GM19023 (cell line): ENCODE measurements around the gene TFR2.

Experiments used
- ATAC-seq: cut with Tn5 transposase; IDR thresholded peaks from one replicate; pipeline ENCODE4 v1.9.1; 2021; ENCODE audit warnings: mild to moderate bottlenecking, moderate library complexity; ENCODE audit not compliant: unreplicated experiment

Gene TFR2

DNA sequence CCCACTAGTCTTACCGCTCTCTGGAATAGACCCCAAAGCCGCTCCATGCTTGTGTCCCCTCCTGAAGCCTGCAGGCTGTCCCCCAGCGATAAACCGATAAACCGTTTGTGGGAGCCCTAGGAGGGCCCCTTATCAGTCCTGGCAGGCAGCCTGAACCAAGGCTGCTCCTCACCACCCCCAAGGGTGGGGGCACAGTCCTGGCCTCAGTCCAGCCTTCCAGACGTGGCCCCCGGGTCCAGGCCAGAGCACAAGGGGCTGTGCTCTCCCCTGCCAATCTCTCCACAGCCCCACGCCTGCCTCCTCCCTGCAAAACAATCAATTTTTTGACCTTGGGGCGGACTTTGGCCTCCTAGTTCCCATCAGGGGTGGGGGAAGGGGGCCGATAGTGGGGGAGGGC is at the start of gene TFR2:
Gene TFR2 (minus strand): TSS at position 90 of the 397 bp plus-strand sequence. CDS start 43 bp downstream, at position 47.
- no peak for ATAC-seq

- ATAC-seq, result no peak
Measured at GRCh38 chr7:100689230-100690135, 48.1 kb upstream of the TFR2 start.

GRCh38 chr7:100688326-100688860 is 47.0 kb upstream of the TFR2 start:
- ATAC-seq, result no peak

DNA sequence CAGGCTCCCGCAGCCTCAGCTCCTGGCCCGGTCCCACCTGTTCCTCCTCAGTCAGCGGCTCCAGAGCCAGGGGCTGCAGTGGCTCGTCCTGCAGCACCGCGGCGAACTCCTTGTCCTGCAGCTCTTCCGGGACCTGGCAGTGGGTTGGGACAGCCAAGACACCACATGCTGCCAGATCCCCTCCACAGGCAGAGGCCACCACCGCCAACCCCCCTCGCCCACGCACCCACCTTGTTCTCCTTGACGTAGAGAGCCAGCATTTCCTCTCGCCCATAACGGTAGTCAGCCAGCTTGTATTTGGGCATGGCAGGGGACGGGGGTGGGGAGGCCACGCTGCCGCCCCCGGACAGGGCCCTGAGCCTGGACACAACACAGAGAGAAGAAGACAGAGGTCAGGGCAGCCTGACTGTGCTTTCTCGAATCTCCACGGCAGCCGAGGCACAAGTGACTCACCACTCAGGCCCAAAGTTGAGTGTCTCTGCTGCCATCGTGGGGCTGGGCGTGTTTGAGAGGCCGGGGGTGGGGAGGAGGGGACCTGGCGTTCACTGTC is 46.5 kb upstream of the TFR2 start:
- ATAC-seq, result no peak

DNA sequence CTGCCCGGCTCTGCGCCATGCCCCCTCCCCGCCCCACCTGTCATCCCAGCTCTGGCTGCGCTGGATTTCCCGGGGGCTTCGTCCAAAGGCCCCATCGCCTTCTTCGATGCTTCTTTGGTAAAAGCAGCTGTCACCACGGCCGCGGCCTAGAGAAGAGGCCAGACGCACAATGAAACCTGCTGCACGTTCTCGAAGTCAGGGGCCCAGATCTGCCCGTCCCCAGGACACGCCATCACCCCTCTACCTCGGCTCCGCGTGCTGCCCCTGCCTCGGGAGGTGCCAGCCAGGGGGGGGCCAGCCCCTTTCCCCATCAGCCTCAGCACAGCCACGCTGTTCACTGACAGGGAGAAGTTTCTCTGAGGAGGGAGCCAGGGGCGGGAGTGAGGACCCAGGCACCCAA is 45.9 kb upstream of the TFR2 start:
- no peak for ATAC-seq

GRCh38 chr7:100686822-100687211 is 45.5 kb upstream of the TFR2 start:
- no peak for ATAC-seq

DNA sequence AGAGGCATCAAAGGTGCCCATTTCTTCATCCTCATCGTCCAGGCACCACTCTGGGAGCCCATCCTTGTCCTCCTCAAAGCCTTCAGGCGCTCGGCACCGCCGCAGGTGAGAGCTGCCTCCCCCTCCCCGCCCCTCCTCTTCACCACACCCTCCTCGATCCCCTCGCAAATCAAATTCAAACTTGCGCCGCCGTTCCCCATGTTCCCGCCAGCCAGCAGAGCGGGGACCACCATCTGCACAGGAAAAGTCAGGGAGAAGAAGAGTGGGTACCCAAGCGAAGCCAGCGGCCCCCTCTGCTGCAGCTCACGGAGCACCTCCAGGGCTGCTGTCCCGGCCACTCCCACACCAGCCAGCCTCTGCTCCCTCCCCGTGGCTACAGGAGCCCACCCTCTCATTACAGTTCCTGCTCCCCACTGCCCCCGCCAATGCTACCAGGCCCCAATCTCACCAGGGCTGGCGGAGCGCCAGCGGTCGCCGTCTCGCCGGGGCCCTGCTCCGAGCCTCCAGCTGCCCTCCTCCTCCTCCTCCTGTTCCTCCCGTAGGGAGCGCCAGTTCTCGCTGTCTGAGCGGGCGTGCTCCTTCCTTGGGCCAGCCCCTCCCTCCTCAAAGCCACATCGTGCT is 45.0 kb upstream of the TFR2 start:
- ATAC-seq, result no peak

- ATAC-seq, result no peak
Measured at GRCh38 chr7:100685631-100686145, 44.3 kb upstream of the TFR2 start.

DNA sequence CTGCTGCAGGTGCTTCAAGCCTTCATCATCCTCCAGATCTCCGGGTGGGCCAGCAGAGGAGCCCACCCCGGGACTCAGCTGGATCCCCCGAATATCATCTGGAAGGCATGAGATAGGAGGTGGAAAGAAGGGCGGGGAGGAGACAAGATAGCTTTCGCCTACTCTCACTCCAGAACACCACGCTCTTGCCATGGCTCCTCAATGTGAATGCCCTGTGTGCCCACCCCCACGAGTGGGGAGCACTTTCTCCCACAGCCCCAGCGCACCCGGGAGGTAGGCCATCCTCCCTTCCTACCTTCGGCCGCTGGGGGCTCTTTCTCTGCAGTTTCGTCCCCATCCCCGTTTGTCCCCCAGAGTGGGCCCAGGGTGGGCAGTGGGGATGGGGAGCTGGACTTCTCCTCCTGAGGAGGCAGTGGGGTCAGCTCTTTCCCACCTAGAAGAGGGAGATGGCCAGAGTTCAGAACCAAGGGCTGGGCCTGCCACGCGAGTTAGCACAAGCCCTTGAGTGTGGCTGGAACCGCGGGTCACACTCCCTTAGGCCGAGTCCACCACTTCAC is 43.8 kb upstream of the TFR2 start:
- no peak for ATAC-seq

GRCh38 chr7:100684534-100685042 is 43.2 kb upstream of the TFR2 start:
- ATAC-seq, result no peak

GRCh38 chr7:100683659-100684533 is 42.5 kb upstream of the TFR2 start:
- no peak for ATAC-seq

DNA sequence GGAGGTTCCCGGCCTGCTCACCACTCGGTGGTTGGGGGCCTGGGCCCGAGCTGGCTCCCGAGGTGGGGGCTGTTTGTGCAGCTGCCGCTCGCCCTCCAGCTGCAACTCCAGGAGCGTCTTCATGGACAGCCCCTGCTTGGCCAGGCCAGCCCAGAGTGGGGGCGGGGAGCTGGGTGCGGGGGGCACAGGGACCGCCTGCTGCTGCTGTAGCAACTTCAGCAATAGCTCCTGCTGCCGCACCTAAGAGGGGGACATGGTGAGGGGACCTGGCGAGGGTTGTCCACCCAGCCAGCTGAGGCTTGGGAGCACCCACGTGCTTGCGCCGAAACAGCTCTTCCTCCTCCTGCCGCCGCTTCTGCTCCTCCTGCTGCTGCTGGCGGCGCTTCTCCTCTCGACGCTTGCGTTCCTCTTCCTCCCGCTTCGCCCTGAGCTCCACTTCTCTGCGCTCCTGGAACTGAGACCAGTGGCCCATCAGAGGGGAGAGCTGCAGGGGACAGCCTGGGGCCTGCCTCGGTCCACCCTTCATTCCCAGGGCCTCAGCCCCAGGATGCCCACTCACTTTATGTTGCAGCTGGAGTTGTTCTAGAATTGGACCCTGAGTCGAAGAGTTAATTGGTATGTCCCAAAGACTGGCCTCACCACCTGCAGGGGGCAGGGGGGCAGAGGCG is 41.8 kb upstream of the TFR2 start:
- no peak for ATAC-seq

- ATAC-seq, result no peak
Measured at GRCh38 chr7:100682228-100682741, 40.9 kb upstream of the TFR2 start.

DNA sequence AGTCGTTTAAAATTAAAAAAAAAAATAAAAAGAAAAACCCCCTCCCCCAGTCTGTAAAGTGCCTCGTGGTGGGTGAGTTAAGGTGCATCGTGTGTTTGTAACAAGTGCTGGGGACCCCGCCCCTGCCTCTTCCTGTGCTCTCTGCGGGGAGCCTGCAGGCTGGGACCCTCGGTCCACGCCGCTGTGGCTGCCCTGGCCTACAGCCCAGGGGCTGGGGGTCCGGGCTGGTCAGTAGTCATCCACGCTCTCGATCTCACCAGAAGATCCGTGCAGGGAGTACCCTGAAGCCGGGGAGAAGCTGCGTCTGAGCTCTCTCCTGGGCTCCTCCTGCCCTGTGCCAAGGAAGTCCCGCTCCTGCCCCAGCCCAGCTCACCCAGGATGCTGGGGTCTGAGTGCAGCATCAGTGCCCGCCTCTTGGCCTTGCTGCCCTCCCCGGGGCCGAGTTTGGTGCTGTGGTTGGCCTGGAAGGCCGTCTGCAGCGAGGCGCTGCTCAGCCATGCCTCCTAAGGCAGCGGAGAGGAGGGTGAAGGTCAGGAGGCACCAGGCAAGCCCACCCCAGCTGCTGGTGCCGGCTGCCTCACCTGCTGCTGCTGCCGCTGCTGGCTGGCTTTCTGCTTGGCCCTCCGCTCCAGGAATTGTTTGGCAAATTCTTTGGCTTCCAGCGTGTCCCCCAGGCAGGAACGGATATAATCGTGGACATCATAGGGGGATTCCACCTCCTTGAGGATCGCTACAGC is 40.3 kb upstream of the TFR2 start:
- ATAC-seq, result no peak

GRCh38 chr7:100680576-100681271 is 39.4 kb upstream of the TFR2 start:
- no peak for ATAC-seq

GRCh38 chr7:100679927-100680575 is 38.7 kb upstream of the TFR2 start:
- no peak for ATAC-seq

GRCh38 chr7:100679129-100679926 is 38.0 kb upstream of the TFR2 start:
- no peak for ATAC-seq
